Measurements from ENCODE around the gene PAX8.

DNA sequence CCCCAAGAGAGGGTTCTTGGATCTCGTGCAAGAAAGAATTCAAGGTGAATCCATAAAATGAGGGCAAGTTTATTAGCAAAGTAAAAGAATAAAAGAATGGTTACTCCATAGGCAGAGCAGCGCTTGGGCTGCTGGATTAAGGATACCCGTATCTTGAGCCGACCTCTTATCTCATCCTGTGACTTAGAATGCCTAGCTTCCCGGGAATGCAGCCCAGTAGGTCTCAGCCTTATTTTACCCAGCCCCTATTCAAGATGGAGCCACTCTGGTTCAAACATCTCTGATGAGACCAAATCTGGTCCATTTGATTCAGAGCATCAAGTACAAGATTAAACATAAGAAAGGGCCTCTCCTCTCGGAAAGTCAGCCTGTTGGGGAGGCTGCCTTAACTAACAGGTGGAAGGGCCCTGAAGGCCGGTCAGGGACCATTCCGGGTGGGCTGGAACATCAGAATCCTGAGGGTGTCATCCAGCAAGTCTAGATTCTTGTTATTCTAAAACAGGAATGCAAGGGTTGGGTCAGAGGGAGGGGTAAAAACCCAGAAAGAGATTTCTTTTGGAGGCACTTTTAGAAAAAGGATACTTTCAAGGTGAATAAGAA is 99.2 kb downstream of the PAX8 start:
- no peak for TF ChIP-seq EZH2 (IDR thresholded peaks at IDR 0.05; ENCODE audit: borderline replicate concordance, insufficient read depth, low read depth, low read length, poor library complexity, severe bottlenecking)
- TF ChIP-seq, protein P1, sequence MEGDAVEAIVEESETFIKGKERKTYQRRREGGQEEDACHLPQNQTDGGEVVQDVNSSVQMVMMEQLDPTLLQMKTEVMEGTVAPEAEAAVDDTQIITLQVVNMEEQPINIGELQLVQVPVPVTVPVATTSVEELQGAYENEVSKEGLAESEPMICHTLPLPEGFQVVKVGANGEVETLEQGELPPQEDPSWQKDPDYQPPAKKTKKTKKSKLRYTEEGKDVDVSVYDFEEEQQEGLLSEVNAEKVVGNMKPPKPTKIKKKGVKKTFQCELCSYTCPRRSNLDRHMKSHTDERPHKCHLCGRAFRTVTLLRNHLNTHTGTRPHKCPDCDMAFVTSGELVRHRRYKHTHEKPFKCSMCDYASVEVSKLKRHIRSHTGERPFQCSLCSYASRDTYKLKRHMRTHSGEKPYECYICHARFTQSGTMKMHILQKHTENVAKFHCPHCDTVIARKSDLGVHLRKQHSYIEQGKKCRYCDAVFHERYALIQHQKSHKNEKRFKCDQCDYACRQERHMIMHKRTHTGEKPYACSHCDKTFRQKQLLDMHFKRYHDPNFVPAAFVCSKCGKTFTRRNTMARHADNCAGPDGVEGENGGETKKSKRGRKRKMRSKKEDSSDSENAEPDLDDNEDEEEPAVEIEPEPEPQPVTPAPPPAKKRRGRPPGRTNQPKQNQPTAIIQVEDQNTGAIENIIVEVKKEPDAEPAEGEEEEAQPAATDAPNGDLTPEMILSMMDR (IDR thresholded peaks at IDR 0.05), result no peak
